ENCODE data around the gene NGFR. TPM values are rescaled to one million over a fixed set of nuclear protein-coding genes. Genes with fewer than 3 reads are reported as not detected.

Gene NGFR
- total and polyA plus RNA-seq, 9 of the 15 experiments (the other 6 are each of a cell fraction or from before 2014, with no cell fraction given), result 0.07 to 0.23 (median 0.13) TPM; not detected in 4

GRCh38 chr17:49482144-49482817 lies 12.8 kb upstream of the NGFR start (continued):
- TF ChIP-seq CLOCK (CRISPR knock-in tag; IDR thresholded peaks at IDR 0.05; ENCODE audit: borderline replicate concordance) (no peak), FOXJ2 (tag; IDR thresholded peaks at IDR 0.05) (no peak), CTBP1 (IDR thresholded peaks at IDR 0.05; ENCODE audit: borderline replicate concordance) (peak; percentile 35; the same call in 1 of the 2 replicates), PTRF (tag; IDR thresholded peaks at IDR 0.05) (no peak), ZNF274 (IDR thresholded peaks at IDR 0.05; ENCODE audit: borderline replicate concordance, low read depth, low read length) (no peak), SMARCA5 (IDR thresholded peaks at IDR 0.05) (peak; percentile 85; the same call in 1 of the 2 replicates), ZNF778 (CRISPR knock-in tag; IDR thresholded peaks at IDR 0.05) (no peak), ZKSCAN3 (CRISPR knock-in tag; IDR thresholded peaks at IDR 0.05) (no peak), MECOM (CRISPR knock-in tag; IDR thresholded peaks at IDR 0.05) (no peak), ZNF3 (CRISPR knock-in tag; IDR thresholded peaks at IDR 0.05) (peak; percentile 93), ZNF280B (CRISPR knock-in tag; IDR thresholded peaks at IDR 0.05) (no peak)
